T1000 (cell line): ENCODE measurements around the gene PEAR1.

Source experiments
- DNase-seq: peaks from one replicate; lab custom pipeline; 2025; ENCODE audit warnings: mixed read lengths; lab: John Stamatoyannopoulos, UW

Gene PEAR1

DNA sequence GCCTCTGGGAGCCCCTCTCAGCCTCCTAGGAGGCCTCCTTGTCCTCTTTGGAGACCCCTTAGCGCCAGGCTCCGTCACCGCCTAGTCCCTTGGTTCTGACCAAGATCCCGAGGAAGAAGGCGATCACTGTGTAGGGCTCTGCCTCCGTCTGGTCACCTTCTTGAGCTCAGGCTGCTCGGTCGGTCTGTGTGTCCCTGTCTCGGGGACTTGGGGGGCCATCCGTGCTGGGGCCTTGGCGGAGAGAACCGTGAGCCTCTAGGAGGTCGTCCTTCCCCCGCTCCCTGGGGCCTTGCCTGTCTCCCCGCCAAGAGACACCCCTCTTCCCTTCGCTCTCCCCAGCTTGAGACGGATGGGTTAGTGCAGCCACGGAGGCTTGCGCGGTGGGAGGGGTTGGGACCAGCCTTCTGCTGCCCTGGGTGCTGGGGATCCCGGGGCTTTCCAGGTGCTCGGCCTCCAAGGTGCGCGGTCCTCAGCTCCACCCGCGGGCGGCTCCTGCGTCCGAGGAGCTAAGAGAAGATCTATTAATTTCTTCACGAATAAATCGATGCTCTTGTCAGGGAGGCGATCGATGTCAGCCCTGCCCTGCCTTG lies 33.9 kb upstream of the PEAR1 start:
- DNase-seq = no peak

DNA sequence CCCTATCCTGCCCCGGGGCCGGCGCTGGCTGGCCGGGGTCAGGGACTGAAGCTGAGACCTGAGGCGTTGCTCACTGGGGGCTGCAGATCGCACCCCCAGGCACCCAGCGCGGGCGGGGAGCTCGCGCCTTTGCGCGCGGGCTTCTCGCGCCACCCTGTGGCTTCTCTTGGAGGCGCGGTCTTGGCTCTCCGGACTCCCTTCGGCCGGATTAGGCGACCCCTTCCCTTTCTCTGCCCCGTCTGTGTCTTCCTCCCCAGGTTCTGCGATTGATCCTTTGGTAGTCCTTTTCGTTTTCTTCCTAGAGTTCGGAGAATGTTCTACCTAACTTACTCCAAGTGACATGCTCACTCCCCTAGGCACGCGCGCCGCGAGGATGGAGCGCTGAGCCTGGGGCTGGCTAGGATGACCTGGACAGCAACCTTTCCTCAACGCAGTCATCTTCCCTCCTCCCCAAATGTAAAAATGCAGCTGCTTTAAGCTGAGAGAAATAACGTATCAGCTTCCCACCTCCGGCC lies 33.3 kb upstream of the PEAR1 start:
- DNase-seq = no peak

DNA sequence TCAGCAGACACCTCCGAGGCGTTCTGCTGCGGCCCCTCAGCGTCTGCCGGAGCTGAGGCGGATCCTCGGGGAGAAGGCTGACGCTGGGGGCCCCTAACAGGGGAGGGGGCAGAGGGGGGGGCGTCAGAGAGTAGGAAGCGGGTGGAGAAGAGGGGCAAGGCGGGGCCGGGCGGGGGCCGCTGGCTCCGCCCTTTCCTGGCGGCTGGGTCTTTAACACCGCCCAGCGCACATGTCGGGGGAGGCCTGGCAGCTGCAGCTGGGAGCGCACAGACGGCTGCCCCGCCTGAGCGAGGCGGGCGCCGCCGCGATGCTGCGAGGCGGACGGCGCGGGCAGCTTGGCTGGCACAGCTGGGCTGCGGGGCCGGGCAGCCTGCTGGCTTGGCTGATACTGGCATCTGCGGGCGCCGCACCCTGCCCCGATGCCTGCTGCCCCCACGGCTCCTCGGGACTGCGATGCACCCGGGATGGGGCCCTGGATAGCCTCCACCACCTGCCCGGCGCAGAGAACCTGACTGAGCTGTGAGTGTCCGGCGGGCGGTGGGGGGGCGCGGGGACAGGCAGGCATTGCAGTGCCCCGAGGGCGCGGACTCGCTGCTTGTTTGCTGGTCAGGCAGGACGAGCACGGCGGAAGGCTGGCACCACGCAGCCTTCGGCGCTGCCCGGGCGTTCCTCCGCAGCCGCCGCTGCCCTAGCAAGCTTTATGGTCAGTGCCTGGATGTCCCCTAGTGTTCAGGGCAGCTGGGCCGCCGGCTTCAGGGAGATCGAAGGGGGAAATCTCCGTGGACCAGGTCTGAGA lies 32.7 kb upstream of the PEAR1 start, which contains the start of gene NTRK1:
NTRK1 (plus strand) TSS at position 238 of the 796 bp plus-strand sequence; CDS start at position 308, 70 bp downstream.
- no peak for DNase-seq

DNA sequence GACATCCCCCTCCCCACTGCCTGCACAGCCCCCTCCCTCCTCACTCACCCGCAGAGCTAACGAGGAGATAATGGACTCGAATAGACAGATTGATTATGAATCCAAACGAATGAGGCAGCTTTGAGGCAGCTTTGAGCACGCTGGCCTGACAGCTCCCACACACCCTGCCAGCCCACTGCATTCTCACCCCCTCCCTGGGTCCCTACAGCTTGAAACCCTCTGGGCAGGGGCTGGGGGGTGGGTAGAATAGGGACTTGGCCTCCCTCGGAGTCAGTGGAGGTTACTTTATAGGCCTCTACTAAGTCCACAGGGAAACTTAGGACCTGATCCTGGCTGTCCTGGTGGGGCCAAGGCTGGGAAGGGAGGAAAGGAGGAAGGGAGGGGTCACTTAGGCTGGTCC lies 30.9 kb upstream of the PEAR1 start:
- DNase-seq = no peak

DNA sequence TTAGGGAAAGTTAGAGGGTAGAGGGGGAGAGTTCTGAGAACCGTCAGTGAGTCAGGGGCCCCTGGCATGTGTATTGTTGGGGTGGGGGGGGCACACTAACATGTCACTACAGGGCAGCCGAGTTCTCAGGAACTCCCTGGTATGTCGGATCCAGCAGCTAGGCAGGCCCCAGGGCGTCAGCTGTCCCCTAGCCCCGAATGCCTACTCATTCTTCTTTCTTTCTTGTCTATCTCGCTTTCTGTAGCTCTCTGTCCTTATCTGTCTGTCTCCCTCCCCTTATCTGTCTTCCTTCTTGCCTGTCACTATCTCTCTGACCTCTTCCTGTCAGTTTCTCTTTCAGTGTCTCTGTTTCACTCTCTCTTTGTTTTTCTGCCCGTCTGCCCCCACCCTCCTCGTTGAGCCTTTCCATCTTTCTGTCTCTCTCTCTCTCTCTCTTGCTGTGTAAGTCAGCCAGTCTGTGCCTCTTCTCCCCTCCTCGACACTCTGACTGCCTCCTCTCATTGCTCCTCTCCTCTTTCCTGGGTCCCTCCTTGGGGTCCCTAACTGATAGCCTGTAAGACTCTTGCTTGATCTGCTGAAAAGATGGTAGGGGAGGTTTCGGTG lies 30.4 kb upstream of the PEAR1 start:
- no peak for DNase-seq

DNA sequence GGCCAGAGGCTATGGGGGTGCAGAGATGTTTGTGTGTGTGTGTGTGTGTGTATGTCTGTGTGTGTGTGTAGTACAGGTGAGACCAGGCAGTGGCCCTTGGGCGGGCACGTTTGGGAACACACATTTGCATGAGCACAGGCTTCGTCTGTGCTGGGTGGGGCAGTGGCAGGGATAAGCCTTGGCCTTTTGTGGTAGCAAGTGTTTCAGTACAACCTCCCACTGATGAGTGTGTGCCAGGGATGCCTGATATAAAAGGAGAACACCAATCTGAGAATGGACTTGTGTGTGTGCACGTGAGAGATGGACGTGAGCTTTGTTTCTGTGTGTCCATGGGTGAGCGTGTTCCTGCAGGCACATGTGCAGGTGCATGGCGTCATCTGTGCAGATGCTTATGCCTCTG lies 29.9 kb upstream of the PEAR1 start:
- no peak for DNase-seq

DNA sequence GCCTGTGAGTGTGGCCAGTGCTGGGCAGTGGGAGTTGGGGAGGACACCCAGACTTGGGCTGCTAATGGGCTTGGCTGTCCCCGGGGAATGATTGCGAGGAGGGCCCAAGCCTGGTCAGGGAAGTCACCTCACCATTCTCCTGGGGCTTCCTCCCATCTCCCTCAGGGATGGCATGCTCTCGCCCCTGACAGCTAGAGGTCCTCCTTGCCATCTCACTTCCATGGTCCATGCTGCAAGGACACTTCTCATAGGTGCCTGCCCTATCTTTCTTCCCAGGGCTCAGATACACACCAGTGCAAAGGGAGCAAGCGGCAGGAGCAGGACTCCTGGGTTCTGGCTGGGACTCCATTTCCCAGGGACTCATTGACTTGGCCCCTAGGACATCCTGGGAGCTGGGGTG lies 28.7 kb upstream of the PEAR1 start:
- DNase-seq = no peak

DNA sequence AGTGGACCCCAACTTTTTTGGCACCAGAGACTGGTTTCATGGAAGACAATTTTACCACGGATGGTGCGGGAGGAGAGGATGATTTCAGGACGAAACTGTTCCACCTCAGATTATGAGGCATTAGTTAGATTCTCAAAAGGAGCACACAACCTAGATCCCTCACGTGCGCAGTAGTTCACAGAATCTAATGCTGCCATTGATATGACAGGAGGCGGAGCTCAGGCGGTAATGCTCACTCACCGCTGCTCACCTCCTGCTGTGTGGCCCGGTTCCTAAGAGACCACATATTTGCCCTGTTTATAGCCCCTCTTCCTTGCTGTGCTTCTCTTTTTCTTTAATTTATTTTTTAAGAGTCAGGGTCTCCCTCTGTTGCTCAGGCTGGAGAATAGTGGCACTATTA lies 28.3 kb upstream of the PEAR1 start:
- no peak for DNase-seq

DNA sequence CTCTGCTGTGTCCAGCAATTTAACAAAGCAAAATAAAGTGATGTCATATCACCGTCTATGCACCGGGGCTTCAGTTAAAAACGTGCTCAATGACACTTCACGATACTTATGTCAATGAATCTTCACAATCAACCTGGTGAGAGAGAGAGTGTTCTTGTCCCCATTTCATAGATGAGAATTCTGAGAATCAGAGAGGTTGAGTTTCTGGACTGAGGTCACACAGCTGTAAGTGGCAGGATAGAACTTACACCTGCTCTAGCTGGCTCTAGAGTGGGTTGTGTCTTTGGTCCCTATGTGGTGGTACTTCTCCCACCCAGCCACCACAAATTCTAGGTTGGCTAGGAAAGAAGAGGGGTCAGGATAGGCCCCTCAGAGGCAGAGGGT lies 27.7 kb upstream of the PEAR1 start:
- DNase-seq = no peak

DNA sequence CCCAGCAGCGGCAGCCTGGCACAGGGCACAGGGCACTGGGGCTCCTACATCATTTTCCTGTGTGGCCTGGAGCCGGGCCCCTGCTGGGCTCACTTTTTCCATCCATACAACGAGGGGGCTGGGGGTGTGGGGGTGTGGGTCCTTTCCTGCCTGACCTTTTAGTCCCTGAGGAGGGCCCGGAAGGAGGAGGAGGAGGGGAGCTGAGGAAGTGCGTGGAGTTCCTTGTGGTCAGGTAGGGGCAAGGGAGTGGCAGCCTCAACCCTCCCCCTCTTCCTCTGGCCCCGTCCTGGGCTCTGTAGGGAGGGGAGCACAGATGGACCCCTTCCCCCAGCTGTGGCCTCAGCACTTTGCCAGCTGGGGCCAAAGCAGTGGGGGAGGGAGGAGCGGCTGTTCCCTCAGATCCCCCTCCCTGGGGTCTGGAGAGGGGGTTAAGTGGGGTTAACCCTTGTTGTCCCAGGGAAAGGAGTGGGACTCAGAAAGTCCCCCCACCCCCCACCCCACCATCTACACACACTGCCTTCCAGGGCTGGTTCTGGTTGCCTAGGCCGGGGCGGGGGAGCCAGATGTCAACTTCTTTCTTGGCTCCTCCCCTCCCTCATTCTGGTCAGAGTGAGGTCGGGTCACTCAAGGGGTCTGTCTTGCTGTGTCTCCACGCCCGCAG lies 27.1 kb upstream of the PEAR1 start:
- DNase-seq = no peak

DNA sequence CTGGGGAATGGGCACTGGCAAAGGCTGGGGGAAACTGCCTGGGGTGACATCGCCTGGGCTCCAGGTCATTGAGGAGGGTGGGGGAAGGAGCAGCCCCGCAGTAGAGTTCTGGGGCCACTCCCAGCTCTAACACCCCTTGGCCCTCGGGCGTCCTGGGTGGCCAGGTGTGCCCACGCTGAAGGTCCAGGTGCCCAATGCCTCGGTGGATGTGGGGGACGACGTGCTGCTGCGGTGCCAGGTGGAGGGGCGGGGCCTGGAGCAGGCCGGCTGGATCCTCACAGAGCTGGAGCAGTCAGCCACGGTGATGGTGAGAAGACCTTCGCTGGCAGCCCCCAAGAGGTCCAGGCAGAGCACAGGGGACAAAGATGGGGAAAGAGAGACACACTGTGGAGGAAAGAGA lies 25.2 kb upstream of the PEAR1 start:
- DNase-seq = no peak

DNA sequence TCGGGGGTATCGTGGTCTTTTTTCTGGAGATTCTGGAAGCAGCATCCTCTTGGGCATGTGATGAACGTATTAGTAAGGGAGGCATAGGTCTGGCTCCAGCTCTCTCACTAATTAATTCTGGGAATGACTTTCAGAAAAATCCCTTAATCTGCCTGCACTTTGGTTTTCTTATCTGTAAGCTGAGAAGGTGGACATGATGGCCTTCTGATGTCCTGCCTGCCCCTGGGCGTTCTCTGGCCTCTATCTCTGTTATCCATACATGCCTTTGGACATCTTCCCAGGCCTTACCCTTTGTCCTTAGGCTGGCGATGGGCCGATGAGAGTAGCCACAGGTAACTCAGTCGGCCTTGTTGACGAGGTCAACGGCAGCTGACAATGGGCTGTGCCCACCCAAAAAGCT lies 24.1 kb upstream of the PEAR1 start:
- no peak for DNase-seq

DNA sequence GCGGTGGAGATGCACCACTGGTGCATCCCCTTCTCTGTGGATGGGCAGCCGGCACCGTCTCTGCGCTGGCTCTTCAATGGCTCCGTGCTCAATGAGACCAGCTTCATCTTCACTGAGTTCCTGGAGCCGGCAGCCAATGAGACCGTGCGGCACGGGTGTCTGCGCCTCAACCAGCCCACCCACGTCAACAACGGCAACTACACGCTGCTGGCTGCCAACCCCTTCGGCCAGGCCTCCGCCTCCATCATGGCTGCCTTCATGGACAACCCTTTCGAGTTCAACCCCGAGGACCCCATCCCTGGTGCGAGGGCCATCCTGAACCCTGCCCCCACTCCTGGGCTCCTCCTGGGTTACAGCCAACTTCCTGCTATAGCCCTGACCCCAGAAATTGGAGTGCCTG lies 19.9 kb upstream of the PEAR1 start:
- no peak for DNase-seq

DNA sequence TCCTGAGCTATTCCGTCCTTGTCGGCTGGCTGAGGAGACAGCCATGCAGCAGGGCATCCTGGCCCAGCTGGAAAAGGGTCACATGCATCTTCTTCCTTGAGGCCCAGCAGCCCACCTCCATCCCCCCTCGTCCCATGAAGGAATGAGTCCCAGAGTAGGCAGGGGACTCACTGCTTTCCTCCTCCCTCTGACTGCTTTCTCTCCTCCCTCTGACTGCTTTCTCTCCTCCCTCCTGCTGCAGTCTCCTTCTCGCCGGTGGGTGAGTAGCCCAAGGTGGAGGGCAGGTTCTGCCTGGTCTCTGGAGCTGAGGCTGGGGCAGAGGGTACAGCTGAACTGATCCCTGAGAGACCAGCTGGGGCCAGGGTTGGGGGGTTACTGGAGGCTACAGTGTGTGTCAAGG lies 19.4 kb upstream of the PEAR1 start:
- DNase-seq = no peak

DNA sequence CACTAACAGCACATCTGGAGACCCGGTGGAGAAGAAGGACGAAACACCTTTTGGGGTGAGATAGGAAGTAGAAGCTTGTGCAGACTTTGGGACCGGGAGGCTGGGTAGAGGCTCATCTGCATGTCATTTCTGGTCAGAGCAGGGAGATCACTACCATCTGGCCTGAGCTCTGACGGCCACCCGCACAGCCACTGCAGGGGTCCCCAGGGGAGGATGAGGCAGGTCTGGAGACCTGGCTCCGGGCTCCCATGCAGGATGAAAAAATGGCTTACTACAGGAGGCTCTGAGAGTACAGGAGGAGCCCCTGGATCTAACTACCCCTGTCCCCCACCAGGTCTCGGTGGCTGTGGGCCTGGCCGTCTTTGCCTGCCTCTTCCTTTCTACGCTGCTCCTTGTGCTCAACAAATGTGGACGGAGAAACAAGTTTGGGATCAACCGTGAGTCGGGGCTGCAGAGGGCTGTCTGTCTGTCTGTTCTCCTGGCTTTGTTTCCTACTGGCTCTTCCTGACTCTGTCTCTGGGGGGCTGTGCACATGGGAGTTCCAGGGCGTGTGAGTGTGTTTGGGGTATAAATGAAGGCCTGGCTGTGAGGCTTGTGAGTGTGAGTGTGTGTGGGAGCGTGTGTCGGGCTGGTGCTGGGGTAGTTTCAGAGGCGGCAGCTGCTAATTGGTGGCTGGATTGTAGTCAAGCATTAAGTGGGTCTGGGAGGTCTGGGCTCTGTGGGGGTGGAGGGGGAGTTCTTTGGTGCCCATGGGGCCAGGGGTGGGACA lies 18.8 kb upstream of the PEAR1 start:
- DNase-seq = no peak

DNA sequence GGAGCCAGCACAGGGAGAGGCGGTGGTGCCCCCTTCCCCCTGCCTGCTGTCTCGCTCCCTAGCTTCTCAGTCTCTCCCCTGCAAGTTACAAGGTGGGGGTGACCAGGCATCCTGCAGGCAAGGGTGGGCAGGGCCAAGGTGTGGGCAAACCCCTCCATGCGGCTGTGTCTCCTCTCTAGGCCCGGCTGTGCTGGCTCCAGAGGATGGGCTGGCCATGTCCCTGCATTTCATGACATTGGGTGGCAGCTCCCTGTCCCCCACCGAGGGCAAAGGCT lies 18.2 kb upstream of the PEAR1 start:
- DNase-seq = no peak

DNA sequence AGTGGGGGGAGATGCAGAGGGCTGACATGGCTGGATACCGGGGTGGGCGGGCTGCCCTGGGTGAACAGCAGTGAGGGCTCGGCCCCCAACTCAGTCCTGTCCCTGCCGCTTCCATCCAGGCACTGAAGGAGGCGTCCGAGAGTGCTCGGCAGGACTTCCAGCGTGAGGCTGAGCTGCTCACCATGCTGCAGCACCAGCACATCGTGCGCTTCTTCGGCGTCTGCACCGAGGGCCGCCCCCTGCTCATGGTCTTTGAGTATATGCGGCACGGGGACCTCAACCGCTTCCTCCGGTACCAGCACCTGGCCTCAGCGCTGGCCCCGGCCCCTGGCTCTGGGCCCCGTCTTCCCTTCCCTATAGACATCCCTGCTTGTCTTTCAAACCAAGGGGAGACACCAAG lies 17.2 kb upstream of the PEAR1 start:
- no peak for DNase-seq

DNA sequence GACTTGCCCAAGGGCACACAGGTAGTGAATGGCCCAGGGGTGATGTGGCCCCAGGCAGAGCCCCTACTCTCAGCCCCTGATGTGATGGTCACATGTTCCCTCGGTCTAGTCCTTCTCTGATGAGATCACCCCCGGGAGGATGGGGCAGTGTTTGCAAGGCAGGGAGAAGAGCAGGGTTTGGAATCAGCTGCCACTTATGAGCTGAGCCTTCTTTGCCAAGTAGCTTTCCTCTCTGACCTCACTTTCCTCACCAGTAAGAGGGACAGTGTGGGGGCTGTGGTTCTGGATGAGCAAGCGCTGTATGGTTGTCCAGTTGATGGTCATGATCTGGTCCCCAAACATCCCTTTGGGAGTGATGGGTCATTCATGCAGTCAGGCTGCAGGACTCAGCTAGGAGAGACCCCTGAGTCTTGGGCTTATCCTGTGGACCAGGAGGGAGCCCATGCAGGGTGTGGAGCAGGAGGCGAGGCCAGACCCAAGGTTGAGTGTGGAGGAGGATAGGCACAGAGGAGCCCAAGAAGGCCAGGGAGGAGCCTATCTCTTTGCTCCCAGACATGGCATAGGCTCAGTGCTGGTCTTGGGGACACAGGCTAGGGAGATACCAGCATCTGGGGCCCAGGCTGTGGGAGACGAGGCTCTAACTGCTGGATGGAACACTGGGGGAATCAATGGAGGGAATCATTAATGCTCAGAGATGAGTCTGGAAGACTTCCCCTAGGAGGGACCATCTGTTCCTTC lies 15.9 kb upstream of the PEAR1 start:
- DNase-seq = no peak

DNA sequence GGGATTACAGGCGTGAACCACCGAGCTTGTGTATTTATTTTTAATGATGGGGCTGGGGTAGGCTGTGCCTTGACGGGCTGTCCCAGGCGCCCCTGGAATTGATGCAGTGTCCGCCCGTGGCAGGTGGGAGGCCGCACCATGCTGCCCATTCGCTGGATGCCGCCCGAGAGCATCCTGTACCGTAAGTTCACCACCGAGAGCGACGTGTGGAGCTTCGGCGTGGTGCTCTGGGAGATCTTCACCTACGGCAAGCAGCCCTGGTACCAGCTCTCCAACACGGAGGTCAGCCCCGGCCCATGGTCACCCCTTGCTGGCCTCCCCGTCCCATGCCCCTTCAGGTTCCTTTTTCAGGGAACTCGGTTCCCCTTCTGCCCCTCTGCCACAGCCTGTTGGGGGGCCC lies 13.6 kb upstream of the PEAR1 start:
- DNase-seq = no peak

DNA sequence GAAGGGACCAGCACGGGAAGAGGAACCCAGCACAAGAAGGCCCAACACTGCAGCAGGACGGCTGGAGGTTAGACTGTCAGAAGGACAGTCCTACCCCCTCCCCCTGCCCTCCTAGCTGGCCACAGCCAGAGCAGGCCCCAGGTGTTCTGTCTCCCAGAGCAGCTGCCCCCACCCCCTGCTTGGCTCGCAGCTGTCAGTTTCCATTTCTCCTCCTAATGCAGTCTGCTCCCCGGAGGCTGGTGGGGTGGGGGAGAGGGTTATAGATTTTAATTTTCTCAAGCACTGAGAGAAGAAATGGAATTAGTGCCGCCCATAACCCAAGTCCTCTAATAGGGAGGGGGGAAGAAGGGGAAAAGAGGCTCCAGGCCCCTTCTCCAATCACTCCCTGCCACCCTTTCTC lies 13.0 kb upstream of the PEAR1 start:
- no peak for DNase-seq

DNA sequence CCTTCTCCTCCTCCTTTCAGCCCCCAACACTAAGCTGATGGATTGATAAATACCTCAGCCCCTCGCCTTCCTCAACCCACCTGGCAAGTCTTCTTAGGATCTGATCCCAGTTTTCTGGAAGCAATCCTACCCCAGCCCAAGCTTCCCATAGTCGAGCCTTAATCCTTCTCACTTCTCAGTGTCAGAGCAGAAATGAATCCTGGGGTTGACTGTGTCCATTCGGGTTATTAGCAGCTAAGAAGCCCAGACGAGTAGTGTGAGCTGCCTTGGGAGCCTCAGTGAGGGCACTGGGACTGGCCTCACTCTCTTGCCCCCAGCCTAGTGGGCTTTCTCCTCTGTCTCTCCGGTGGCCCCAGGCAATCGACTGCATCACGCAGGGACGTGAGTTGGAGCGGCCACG lies 12.4 kb upstream of the PEAR1 start:
- no peak for DNase-seq

DNA sequence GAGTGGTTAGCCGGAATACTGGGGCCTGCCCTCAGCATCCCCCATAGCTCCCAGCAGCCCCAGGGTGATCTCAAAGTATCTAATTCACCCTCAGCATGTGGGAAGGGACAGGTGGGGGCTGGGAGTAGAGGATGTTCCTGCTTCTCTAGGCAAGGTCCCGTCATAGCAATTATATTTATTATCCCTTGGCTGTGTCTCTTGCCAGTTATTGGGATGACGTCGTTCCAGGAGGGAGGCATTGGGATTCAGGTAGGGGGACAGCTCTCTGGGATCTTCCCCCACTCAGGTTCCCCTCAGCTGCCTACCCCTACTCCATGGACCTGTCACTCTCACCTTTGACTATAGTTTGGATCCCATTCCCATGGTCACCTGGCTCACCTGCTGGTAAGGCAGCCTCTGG lies 11.9 kb upstream of the PEAR1 start:
- DNase-seq = no peak
